Activated naive CD4-positive, alpha-beta T cell treated with anti-CD3 and anti-CD28 coated beads, Interleukin-2, amount 50 U/mL, for 72 hours (primary cell): ENCODE results near the gene ZDHHC14. TPM values are rescaled to one million over a fixed set of nuclear protein-coding genes. Genes with fewer than 3 reads are reported as not detected.

Experiments used
- ATAC-seq, 2 donors: fragments of 150-1000 bp; cut with Tn5 transposase; 2 replicates each; pipeline ENCODE4 v1.10.0; 2021; ENCODE audit warnings: mild to moderate bottlenecking in 2 of 2, moderate library complexity in 2 of 2
- DNase-seq, 2 donors: peaks; one replicate each; pipeline ENCODE4 v3.0.0; 2021 to 2022; ENCODE audit warnings: low spot score in 2 of 2
- H3K27ac Mint-ChIP-seq, 2 donors: one replicate each; pipeline ENCODE4 v1.8.0; 2022; ENCODE audit warnings: mild to moderate bottlenecking in 2 of 2, mixed read lengths in 2 of 2
- H3K36me3 Mint-ChIP-seq, 2 donors: one replicate each; pipeline ENCODE4 v1.8.0; 2022; ENCODE audit warnings: mixed read lengths in 2 of 2
- H3K9me3 Mint-ChIP-seq, 2 donors: one replicate each; pipeline ENCODE4 v1.8.0; 2022; ENCODE audit warnings: mixed read lengths in 2 of 2
- total RNA-seq, 2 donors: library from RNA; stranded (reverse); gene quantifications; one replicate each; pipeline ENCODE4 v1.2.3, GENCODE V29; 2022

The ZDHHC14 gene
- total RNA-seq, 2 donors from 2014 or later = 0.91 to 3.7 TPM

DNA sequence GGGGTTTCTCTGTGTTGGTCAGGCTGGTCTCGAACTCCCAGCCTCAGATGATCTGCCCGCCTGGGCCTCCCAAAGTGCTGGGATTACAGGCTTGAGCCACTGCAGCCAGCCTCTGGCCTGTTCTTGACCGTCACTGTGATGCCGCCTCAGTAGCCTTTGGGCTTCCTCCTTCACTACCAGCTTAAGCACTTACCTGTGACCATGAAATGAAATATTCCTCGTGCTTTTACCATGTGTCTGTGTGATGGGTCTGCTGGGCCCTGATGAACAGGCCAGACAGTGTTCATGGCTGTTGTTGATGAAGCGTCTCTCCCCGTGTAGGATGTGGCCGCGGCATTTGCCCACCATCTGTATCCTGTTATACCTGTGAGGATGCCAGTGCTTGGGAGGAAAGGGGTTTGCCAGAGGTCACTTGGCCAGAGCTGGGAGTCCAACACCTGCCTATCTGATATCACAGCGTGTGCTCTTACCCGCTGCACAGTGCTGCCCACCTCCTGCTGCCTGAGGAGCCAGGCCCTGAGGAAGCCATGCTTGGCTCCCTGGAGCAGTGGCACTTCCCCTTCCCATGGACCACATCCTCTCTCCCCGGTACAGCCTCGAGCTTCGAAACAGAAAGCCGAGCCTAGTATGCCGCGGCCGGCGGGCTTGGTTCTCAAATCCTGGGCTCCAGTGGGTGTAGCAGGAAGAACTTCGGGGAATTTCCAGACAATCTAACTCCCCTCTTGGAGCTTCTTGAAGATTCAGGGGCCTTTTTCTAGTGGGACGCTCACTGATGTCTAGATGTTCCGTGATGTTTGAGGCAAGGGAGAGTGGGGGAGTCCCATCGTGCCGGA lies 167.9 kb downstream of the ZDHHC14 start:
- DNase-seq (no peak), ATAC-seq (no peak)
- Mint-ChIP-seq H3K9me3 (peaks cover 5 to 8% of the 10 kb centered on the region in 2 donors), H3K27ac (peak overlapping the region in 1 of 2 donors; percentile 50), H3K36me3 (peaks cover 5 to 7% of the 10 kb centered on the region in 2 donors)

DNA sequence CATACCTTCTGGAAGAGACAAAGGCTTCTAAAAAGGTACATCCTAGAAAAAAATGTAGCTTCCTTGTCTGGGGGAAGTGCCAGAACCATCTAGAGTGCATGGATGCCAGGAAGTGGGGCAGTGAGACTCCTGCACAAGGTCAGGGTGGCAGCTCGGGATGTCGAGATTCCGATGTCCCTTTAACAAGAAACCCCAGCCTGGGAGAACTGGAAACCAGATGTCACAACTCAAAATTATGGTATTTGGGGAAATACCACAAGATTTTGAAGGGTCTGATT lies 168.4 kb downstream of the ZDHHC14 start:
- ATAC-seq (no peak), DNase-seq (no peak)
- Mint-ChIP-seq H3K36me3 (peaks cover 5 to 7% of the 10 kb centered on the region in 2 donors), H3K27ac (peak overlapping the region; percentile 34 to 50), H3K9me3 (peaks cover 5 to 8% of the 10 kb centered on the region in 2 donors)

DNA sequence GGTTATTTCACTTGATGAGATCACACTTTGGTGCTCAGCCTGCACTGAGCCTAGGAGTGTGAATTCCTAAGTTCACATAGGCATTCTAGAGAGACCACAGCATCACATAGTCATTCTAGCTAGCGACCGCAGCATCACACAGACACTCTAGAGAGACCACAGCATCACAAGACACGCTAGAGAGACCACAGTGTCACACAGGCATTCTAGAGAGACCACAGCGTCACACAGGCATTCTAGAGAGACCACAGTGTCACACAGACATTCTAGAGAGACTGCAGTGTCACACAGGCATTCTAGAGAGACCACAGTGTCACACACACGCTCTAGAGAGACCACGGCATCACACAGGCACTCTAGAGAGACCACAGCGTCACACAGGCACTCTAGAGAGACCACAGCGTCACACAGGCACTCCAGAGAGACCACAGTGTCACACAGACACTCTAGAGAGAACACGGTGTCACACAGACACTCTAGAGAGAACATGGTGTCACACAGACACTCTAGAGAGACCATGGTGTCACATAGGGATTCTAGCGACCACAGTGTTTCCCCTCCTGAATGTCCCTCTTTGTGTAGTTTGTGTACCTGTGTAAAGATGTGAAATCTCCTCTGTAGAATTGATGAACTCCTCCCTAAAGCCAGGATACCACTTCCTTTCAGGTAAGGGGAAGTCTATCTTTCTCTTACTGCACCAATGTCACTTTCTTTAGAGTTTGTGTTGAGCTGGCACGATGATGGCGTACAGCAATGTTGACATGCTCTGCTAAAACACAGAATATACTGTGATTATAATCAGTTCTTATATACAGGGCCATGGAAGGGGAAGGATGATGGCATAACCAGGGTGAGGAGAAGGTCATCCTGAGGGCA lies 169.4 kb downstream of the ZDHHC14 start:
- Mint-ChIP-seq H3K27ac (peak overlapping the region; percentile 10 to 34), H3K36me3 (no peaks in the 10 kb centered on the region)
- ATAC-seq = peak; percentile 68 to 84

DNA sequence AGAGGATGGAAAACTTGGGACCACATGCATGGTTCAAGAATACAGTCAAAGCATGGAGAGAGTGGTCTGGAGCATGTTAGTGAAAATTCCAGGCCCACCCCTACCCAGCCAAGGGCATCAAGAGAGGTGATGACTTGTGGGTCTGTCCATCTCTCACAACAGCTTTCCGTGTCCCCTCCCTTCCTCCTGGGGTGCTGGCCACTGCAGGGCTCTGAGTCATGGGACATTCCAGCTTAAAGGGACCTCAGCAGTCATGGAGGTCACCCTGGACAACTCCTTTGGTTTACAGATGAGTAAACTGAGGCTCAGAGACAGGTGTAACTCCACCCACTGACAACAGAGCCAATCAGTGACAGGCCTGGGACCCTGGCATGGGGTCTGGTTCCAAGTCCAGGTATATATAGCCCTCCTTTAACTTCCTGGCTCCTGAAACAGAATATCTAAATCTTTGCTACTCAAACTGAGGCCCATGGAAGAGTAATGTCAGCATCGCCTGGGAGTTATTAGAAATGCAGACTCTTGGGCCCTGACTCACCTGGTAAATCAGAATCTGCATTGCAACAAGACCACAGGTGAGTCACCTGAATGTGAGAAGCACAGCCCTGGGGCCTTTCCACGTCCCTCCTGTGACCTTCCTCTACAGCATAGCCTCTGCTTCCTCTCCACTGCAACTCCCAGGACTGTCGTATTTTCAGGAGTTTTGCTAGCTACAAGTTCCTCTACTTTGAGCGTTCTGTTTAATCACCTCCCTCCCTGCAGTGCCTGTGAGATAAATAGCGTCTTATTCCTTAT lies 170.2 kb downstream of the ZDHHC14 start:
- peak; percentile 40 to 73 for ATAC-seq
- peak overlapping the region in 1 of 2 donors; percentile 34 for H3K27ac Mint-ChIP-seq

More for the DNA sequence above, 169.4 kb downstream of the ZDHHC14 start:
- no peak for DNase-seq
- H3K9me3 Mint-ChIP-seq = peaks cover 0 to 4% of the 10 kb centered on the region in 2 donors

DNA sequence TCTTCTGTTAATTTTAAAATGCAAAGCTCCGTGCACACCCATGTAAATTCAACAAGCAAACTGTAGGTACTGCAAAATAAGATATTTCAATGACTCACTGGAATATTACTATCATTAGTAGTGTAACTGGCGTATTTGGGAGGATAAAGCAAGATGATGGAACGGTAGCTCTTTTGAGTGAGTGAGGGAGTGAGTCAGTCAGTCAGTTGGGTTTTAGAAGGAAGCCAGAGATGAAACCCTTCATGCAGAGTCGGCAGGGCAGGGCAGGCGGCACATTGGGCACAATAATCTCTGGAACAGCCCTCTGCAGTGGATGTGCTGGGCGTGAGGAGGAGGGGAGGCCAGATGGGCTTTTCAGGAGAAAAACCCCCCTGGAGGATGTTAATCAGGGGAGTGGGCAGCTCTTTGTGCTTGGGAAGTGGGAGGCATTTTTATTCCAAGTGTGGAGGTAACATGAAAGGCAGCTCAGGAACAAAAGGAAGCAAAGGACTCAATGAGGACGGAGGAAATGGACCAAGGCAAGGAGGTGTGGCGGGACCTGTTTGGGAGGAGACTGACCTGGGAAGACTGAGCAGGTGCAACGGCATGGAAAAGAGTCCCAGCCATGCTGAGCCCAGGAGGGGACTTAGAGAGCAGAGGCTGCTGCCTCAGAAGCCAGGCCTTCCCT lies 171.2 kb downstream of the ZDHHC14 start:
- H3K36me3 Mint-ChIP-seq = no peaks in the 10 kb centered on the region
- DNase-seq (no peak), ATAC-seq (no peak)
- H3K27ac Mint-ChIP-seq = peak overlapping the region in 1 of 2 donors; percentile 29
- H3K9me3 Mint-ChIP-seq = peaks cover 0 to 4% of the 10 kb centered on the region in 2 donors

More for the DNA sequence above, 170.2 kb downstream of the ZDHHC14 start:
- DNase-seq = no peak
- Mint-ChIP-seq H3K36me3 (no peaks in the 10 kb centered on the region), H3K9me3 (peaks cover 0 to 4% of the 10 kb centered on the region in 2 donors)

DNA sequence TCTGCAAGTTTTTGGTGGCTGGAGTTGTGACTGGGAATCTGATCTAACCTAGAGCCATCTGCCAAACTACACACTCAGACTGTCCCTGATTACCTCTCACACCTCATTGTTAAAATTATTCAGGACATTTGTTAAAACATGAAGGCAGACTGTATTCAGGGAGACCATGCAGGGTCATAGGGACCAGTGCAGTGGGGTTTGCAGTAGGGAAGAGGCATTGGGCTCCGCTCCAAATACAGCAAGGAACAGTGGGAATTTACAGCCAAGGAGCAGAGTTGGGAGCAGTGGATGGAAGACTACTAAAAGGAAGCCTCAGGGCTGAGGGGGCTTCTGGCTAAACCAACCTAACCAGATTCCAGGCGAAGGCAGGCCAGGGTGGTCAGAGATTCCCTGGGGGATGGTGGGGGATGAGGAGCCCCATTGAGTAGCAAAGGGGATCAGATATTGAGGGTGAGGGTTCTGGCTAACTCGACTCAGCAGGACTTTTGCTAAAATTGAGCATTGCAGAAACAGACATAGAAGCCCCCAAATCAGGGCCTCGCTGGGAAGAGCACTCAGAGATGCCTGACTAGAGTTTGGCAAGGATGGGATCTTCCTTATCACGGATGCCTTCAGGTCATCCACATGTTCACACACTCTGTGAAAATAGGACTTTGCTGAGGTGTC lies 172.0 kb downstream of the ZDHHC14 start:
- ATAC-seq (no peak), DNase-seq (no peak)
- H3K36me3 Mint-ChIP-seq = no peaks in the 10 kb centered on the region
- H3K27ac Mint-ChIP-seq = no peak overlapping the region
- peaks cover 0 to 4% of the 10 kb centered on the region in 2 donors for H3K9me3 Mint-ChIP-seq

DNA sequence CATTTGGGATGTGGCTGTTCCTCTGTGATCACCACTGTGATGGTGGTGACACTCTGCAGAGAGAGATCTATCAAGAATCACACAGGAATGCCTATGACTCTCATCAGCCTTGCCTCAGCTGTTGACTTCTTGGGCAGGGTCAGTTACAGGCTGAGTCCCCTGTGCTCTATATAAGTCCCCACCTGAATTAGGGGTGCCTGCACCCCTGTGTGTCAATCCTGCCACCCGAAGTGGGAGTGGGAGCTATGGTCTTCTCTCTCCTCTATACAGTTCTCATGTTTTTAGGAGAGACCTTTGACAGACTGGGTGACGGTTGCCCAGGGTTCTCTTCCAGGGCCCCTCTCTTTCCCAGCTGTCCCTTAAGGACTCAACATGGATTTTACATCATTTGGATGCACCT lies 173.8 kb downstream of the ZDHHC14 start:
- DNase-seq = no peak
- no peak for ATAC-seq
- H3K9me3 Mint-ChIP-seq = peaks cover 0 to 4% of the 10 kb centered on the region in 2 donors
- H3K27ac Mint-ChIP-seq = no peak overlapping the region
- no peaks in the 10 kb centered on the region for H3K36me3 Mint-ChIP-seq

DNA sequence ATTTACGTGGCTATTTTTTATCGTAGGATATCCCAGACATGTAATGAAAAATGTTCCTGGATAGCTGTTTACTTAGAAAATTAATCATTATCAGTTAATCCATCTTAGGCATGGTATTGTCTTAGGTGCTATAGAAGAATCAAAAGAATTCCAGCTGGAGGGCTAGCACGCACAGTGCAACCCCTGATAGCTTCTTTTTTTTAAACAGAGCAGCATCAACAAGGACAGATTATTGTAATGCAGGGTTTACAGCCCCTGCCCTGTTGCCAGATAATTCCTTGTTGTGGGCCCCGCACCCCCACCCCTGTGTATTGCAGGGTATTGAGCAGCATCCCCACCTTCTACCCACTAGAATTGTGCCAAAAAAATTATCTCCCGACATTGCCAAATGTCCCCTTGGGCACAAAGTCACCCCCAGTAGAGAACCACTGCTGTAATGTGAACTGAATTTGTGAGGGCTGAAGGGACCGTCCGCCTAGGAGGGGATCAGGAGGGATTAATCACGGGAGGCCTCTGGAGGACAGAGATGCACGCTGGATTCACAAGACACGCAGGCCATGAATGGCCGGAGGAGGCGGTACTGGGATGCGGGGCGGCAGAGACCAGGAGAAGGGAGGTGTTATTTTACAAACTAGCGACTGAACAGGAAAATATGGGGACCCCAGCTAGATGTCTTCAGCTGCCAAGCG lies 174.6 kb downstream of the ZDHHC14 start:
- no peak for ATAC-seq
- DNase-seq = no peak
- H3K27ac Mint-ChIP-seq = no peak overlapping the region
- H3K9me3 Mint-ChIP-seq = no peaks in the 10 kb centered on the region
- H3K36me3 Mint-ChIP-seq = no peaks in the 10 kb centered on the region

DNA sequence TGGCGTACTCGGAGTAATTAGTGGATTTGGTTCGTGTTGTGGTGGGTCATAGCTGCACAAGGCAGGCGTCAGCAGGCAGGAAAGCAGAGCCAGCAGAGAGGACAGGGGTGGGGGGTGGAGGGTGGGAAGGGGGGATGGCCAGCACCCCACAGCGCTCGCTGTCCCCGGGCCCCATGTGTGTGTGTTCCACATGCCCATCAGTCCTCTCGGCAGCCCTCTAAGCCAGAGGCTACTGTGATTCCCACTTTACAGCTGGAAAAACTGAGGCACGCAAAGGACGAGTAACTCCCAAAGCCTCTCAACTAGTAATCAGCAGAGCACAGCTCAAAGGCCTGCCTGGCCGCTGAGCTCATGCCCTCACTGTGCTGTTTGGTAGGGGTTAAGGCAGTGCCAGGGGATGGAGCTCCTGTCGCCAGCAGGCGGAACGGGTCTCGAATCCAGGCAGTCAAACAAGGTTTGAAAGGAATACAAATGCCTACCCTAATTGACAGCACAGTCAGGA lies 175.2 kb downstream of the ZDHHC14 start:
- ATAC-seq (no peak), DNase-seq (no peak)
- Mint-ChIP-seq H3K27ac (peak overlapping the region in 1 of 2 donors; percentile 63), H3K36me3 (no peaks in the 10 kb centered on the region), H3K9me3 (no peaks in the 10 kb centered on the region)

DNA sequence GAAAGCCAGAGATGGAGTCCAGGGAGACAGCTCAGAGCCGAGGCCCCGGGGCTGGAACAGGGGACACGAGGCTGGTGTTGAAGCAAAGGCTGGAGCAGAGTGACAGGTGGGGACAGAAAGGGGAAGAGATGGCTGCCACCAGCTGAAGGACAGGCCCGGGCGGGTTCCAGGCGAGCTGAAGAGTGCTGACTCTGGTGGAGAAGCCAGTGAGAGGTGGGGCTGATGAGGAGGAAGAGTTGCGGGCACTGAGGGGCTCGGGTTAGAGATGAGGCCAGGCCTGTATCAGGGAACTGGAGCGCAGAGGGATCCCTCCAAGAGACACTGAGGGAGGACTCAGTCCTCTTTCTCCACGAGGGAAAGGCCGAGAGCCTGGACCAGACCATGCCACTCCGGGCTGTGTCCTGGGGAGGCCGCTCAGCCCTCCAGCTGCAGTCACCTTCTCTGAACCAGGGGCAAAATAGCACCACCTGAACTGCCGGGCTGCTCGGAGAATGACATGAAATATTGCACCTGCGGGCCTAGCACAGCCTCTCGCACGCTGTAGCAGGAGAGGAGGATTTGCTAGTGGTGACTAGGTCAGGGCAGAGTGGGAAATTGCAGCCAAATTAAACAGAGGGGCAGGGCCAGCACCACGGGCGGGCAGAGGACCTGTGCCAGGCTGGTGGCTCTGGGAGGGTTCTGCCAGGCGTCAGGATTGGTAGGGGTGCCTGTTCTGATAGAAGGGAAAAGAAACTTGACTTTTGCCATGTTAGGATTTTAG lies 175.9 kb downstream of the ZDHHC14 start:
- DNase-seq (no peak), ATAC-seq (no peak)
- Mint-ChIP-seq H3K9me3 (no peaks in the 10 kb centered on the region), H3K36me3 (no peaks in the 10 kb centered on the region), H3K27ac (peak overlapping the region in 1 of 2 donors; percentile 63)

DNA sequence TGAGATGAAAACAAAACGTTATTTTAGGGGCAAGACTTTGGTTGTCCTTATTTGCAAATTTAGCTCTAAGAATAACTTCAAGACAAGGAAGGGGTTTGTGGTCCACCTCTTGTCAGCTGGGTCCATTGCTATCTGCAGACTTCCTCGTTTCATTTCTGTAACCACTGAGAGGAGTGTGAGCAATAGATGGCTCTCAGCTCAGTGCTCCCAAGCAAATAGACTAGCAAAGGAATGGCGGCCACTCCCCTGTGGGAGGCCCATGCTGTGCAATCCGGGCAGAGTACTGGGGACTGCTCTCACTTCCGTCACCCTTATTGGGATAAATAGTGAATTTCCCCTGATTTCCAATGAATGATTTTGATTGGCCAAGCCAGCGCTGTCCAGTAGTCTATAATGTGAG lies 176.6 kb downstream of the ZDHHC14 start:
- no peaks in the 10 kb centered on the region for H3K36me3 Mint-ChIP-seq
- no peak overlapping the region for H3K27ac Mint-ChIP-seq
- no peak for DNase-seq
- H3K9me3 Mint-ChIP-seq = no peaks in the 10 kb centered on the region
- ATAC-seq = peak in 1 of 2 donors; percentile 51

DNA sequence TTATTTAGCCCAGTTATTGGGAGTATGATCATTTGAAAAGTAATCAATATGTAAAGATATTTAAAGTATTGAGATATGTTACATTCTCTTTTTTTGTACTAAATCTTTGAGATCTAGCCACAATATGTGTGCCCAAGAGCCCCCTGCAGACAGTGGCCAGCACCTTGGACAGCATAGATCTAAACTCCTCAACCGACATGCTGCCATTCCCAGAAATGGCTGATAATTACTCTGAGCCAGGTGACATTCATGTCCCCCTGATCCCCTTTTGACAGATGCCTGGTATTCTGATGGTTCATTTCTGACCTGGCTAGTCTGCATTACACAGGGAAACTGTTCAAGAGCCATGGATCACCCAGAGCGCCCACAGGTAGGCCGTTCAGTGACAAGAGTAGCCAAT lies 177.1 kb downstream of the ZDHHC14 start:
- DNase-seq = no peak
- ATAC-seq = no peak
- Mint-ChIP-seq H3K36me3 (no peaks in the 10 kb centered on the region), H3K9me3 (no peaks in the 10 kb centered on the region), H3K27ac (no peak overlapping the region)

DNA sequence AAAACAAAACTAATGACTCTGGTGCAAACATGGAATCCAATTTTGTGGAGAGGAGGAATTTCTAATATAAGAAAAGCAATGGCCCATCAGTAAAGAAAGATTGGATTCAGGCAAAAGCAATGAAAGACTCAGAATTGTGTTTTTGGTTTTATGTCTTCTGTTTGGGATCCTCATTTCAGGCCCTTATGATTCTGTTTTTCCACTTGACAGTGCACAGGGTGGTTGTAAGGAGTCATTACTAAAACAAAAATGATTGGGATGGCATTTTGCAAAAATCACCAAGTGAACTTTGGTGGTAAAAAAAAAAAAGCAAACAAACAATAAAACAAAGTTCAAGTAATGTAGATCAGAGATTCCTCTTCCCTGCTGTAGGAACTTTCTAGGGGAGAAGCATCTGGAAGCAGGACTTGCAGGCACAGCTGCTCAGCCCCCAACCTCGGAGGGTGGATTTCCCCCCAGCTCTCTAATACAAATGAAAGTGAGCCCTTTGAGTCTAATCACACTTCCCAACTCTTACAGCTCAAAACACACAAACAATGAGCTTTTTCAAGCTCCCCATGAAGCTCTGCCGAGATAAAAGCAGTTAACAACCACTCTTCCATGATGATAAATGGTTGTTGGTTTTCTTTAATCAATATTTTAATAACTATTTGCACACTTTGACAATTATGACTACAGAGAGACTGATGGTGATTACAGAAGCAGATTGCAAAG lies 177.7 kb downstream of the ZDHHC14 start:
- ATAC-seq = peak in 1 of 2 donors; percentile 69
- no peak for DNase-seq
- Mint-ChIP-seq H3K36me3 (no peaks in the 10 kb centered on the region), H3K27ac (no peak overlapping the region), H3K9me3 (no peaks in the 10 kb centered on the region)

DNA sequence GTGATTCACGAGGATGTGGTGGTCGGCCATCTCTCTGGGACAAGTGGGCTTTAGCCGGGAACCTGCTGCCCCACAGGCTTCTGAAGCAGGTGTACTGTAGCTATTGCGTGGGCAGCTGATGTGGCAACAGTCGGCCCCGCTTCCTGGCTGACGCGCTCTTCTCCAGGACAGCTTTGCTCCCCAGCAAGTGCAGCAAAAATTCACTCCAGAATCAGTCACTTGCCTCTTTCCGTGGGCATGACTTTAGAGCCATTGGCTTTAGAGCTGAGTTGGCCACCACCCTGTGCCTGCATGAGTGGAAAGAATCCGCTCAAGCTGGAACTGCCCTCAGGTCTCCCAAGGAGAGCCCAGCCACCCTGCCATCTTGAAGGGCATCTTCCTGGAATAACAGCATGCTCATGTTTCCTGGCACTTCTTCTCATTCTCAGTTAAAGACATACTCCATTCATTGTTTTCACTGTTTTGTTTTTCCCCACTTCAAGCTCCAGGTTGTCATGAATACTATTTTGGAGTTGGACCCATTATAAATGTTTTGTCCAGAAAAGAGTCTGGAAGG lies 178.3 kb downstream of the ZDHHC14 start:
- no peak for DNase-seq
- Mint-ChIP-seq H3K27ac (no peak overlapping the region), H3K9me3 (no peaks in the 10 kb centered on the region), H3K36me3 (no peaks in the 10 kb centered on the region)
- no peak for ATAC-seq
